ENCODE data around the gene CILP2.

GRCh38 chr19:19550972-19551852 lies 13.1 kb downstream of the CILP2 start:
- TF ChIP-seq CTCF (IDR thresholded peaks at IDR 0.05) (no peak), ZFX (IDR thresholded peaks at IDR 0.05; ENCODE audit: borderline replicate concordance) (no peak)

All from 22Rv1 (cell line).